NCI-H82 treated with DMSO at 0.1 percent for 48 hours (cell line): ENCODE data around the gene NEUROG1.
"Not testable (repeated sequence)": the region's sequence is repeated elsewhere in the genome, so short reads cannot be mapped to it uniquely, and the experiment has no call there.

Source experiments
- DNase-seq: peaks from one replicate; lab custom pipeline; 2025; ENCODE audit not compliant: unreplicated experiment; lab: John Stamatoyannopoulos, UW

Gene NEUROG1

DNA sequence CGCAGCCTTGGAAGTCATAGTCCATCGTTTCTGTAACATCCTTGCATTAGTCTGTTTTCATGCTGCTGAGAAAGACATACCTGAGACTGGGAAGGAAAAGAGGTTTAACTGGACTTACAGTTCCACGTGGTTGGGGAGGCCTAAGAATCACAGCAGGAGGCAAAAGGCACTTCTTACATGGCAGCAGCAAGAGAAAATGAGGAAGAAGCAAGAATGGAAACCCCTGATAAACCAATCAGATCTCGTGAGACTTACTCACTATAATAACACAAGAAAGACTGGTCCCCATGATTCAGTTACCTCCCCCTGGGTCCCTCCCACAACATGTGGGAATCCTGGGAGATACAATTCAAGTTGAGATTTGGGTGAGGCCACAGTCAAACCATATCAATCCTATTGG lies 40.2 kb downstream of the NEUROG1 start:
- not testable (repeated sequence) for DNase-seq

DNA sequence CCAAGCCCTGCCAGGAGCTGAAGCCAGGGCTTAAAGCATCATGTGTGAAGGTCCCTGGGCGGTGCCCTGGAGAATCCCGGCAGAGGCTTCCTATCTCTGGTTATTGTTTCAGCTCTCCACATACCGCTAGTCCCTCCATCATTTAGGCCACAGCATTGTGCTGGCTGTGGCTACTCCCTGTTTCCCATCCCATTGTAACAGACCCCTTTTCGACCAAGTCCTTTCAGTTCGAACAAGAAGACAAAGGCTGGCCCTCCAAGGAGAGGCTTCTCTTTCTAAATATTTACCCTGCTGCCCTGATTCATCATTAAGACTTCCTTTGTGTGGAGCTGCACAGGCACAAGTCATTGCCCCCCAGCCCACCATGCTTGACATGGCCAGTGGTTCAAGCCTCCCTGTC lies 41.6 kb downstream of the NEUROG1 start:
- no peak for DNase-seq

DNA sequence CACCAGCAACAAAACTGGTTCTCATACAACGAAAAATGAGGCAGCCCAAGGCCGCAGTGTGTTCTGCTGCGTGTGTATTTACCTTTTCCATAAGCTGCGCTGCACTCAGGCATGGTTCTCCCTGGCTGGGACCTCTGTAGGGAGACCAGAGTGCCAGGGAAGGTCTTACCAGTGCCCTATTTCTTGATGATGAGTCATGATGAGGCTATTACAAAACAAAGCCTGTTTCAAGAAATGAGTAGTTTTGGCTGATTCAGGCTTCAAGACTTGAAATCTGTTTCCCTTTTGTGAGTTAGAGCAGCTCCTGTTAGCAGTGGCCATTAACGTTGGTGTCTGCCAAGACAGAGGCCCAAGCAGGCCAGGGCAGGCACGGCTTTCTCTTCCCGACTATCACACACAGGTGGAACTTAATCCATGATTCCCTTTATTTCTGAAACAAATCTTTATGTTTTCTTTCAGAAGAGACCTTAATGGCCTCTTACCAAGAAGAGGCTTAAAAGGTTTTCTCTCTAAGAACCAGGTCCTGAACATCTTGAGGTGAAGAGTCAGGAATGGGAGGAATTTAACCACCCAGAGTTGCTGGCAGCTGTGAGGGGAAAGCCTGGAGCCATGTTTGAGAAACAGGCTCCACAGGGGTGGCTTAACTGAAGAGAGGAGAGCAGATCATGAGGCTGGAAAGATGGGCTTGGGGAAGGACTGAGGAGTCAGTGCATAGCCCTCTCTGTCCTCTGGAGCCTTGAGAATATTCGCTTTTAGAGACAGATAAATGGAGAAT lies 42.2 kb downstream of the NEUROG1 start:
- DNase-seq = no peak

DNA sequence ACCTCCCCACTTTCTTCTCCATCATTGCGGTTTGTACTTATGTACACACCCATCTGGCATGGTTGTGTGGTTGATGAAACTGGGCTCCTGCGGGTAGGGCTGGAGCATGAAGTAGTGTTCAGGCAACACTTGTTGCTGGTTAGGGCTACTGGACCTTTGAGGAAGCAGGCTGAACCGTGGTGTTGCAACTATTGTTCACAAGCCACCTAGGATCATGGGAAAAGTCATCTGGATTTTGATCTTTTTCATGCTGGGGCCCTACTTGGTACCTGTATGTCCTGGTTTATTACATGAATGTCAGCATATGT lies 43.5 kb downstream of the NEUROG1 start:
- no peak for DNase-seq

DNA sequence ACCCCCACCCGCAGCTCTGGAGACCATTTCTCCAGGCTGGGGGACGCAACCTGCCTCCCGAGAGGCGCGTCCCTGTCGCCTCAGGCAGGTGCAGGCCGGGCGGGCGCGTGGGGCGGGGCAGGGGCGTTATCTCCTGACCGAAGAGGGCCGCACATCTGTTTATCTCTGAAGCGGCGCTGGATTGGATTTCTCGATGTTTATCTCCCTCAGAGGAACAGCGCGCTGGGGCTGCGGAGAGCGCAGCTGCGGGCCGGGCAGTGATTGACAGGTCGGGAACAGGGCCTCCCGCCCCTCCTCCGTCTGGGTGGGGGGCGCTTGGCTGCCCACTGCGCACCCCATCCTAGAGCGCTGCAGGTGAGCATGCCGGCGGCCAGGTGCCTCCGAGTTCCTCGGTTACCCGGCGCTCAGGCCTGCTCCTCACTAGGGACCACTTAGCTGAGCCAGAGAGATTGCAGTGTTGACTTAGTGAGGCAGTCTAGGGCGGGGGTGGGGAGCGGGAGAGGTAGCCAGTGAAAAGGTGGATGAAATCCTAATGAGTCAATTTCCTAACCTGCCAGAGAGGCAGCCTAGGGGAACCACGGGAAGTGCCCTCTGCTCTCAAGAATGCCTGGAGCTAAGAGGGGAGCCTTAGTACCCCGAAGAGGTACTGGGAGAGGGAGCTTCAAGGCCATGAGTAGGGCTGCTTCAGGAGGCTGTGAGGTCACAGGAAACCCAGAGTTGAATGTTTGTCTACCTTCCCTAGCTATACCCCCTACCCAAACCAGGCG lies 44.0 kb downstream of the NEUROG1 start:
- peak; percentile 52 for DNase-seq

DNA sequence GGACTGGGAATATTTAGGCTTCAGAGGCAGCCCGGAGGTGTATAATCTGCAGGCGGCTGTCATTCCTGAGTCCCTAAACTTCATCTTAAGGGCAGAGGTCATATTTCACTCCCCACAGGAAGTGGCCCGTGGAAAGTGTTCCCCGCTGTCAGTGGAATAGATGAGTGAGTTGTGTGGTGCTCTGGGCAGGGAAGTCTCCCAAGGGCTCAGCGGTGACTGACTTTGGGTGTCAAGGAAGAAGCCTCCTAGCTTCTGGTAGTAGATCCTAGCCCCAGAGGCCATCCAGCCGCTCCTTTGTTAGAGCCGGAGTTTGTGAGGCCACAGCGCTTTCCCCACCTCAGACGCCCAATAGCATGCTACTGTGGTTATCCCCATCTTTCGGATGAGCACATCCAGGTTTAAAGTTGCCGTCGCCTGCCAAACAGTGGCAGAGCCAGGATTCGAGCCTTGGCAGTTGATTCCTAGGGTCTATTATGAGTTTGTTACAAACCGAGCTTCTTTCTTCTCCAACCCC lies 44.7 kb downstream of the NEUROG1 start:
- DNase-seq = no peak

DNA sequence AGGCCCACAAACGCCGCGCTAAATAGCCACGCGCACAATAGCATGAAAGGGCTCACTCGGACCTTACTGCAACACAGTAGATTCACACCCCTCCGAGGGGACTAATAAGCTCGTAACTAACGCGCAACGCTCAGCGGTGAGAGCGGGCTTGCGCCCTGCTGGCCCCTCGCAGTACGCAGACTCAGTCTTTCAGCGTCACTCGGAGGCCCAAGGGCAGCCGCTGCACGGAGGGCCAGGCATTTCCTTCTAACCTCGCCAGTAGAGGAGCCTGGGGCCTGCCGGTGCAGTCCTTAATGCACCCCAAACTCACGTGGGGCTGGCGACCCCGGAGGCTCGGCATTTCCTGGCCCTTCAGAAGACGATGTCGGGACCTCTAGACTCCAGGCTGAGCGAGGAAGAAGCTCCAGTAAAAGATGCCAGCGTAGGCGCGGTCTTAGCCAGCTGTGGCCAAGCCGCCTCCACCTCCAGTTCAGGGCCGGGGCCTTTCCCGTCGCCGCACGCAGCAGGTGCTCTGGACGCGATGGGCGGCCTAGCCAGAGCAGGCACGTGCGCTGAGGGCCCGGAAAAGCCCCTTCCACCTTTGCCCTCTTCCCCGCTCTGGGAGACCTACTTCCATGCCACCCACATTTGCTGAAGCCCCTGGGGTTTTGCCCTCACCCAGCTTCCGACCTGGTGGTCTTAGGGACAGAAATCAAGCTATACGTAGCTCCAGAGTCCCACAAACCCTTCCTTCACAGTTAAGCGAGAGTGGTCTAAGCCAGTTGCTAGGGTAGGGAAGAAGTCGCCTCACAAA lies 45.3 kb downstream of the NEUROG1 start:
- DNase-seq = no peak

DNA sequence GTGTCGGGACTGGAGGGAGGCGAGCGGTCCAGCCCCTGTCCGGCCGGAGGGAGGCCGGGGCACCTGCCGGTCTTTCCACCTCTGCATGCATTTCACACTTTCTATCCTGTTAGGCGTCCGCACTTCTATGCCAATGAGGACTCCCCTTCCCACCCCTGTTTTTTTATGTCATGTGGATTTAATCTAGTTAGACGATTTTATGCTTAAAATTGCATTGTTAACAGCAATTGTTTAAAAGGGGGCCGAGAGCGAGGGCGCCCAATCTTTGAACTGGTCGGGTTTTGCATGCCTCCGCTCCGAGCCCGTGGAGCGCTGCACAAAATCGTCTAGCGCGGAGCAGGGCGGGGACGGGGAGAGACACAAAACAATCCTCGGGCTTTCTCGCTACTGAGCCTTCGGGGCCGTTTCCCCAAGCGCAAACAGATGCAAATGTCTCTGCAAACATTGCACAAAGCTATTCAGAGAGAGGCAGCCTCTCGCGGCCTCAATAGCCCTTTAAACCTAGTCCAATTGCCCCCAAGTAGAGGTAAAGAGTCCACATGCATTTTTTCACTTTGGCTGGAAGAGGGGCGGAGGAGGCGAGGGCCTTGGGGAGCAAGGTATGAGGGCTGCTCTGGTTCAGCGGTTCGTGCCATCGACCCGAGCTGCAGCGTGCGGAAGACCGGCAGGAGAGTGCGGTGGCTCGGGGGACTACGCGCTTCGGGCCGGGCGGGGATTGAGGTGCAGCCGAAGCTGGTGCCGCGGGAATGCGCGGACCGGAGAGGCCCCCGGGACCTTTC lies 46.1 kb downstream of the NEUROG1 start:
- no peak for DNase-seq

DNA sequence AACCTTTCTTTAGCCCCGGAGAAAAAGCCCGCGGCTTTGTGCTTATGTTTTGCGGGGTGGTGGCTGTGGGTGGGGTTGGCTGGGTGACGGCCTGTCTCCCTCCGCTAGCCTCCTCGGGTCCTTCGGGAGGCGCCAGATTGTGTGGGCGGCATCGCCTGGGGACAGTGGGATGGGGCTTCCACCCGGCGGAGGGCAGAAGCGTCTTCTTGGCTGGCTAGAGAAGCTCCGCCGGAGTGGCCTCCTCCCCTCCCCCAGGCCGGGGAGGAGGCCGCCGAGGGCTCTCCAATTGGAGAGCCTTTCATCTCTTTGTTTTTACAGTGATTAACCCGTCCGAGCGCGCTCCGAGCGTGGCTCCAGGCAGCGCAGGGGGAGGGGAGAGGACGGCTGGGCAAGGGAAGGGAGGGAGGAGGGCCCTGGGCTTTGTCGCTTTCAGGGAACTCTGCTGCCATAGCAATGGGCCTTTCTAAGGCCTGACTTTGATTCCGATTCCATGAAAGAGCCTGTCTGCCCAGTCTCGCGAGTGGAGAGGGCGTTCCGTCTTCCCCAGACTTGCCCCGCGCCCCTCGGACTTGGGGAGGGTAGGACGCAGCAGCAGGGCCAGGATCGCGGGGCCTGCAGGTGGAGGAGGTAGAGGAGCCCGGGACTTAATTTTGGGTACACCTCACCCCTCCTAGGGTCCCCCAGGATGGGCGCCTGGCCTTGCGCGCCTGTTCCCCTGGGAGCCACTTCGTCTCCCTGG lies 46.9 kb downstream of the NEUROG1 start:
- peak; percentile 89 for DNase-seq

DNA sequence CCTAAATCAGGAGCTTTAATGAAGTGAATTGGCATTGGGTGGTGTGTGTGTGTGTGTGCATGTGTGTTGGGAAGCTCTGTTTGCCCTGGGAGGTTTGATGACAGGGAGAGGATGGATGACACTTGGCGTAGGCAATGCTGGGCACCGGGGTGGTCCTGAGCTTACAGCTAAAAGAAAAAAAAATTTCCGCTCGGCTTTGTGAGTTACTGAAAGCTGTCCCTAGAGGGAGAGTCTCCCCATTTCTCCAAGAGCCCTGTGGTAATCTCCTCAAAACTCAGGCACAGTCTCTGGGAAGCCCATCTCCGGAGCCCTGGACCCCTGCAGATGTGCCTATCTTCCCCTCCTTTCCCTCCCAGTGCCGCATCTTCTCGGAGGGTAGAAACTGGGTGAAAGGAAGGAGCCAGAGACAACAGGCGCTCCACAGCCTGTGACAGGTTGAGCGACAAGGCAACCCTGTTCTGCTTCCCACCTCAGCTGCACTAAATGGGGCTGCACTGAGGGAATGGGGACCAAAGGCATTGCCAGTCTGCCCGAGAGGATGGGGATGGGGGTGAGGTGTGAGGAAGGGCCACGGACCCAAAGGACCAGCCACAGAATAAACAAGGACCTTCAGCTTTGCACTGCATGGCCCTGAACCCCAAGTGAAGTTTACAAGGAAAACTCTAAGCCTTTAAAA lies 47.8 kb downstream of the NEUROG1 start:
- DNase-seq = no peak

DNA sequence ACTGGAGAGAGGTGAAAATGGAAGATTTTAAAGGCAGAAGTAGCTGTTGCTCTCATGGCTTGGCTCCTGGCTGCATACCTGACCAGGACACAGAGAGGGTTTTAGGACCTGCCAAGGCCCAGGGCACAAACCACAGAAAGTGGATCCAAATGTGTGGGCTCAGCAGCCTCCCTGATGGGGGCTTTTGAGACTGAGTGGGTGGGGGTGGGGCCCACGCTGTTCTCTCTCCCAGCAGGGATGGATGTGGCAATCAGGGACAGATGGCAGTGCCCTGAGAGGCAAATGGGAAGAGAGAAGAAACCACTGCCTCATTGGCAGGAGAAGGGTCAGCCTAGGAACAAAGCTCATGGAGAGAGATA lies 48.7 kb downstream of the NEUROG1 start:
- no peak for DNase-seq

DNA sequence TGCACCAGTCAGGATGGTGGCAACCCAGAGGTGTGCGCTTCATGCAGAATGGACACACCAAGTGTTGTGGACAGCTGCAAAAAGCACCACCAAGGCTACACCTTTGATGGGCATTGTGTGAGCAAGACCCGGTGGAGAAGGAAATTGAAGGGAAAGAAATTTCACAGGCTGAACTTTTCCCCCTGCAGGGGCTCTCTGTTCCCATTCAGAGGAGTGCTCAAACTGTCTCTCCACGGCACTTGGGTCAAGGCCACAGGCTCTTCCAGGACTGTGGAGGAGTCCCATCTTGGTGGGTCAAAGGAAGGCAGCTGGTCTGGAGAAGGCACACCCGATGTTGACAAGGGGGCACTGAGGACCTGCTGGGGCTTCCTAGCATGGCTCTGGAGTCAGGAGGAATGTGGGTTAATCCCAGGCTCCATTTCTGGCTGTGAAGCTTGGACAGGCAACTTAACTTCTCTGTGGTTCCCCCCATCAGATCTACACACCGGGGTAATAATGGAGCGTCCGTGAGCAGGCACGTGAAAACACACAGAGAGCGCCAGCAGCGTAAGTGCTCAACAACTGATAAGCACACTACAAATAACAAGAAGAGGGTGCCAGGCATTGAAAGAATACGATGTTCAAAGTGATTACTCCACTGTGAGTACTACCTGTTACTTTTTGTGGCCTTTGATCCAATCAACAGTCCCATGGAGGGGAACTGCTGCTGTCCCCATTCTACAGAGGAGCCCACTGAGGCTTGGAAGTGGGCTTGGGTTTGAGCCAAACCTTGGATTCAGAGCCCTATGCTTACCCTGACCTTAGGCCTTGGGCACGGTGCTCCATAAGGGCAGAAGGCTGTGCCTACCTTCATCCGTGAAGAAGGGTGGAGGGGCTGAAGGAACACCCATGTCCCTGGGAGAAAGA lies 49.4 kb downstream of the NEUROG1 start:
- DNase-seq = no peak

DNA sequence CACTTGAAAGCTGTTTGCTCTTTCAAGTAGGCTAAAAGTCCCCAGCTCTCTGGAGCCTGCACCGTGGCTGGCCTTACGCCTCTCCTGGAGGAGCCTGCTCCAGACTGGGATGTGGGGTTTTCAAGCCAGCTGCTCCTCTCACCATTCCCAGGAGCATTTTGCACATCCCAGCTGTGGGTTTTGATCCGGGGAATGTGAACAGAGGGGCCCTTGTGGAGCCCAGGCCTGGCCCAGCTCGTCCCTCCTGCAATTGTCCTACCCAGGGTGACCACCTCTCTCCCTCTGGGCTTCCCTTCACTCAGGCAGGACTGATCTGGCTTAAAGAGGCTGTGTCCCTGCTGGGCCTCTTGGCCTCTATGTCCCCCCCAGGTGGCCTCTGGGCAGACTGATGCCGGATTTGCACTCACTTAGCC lies 51.1 kb downstream of the NEUROG1 start:
- no peak for DNase-seq
